KG1 (cell line): ENCODE data around the gene ABCC10.
"Not testable (repeated sequence)": the region's sequence is repeated elsewhere in the genome, so short reads cannot be mapped to it uniquely, and the experiment has no call there.

Source experiments
- DNase-seq: peaks from one replicate; lab custom pipeline; 2025; lab: John Stamatoyannopoulos, UW

ABCC10 gene

DNA sequence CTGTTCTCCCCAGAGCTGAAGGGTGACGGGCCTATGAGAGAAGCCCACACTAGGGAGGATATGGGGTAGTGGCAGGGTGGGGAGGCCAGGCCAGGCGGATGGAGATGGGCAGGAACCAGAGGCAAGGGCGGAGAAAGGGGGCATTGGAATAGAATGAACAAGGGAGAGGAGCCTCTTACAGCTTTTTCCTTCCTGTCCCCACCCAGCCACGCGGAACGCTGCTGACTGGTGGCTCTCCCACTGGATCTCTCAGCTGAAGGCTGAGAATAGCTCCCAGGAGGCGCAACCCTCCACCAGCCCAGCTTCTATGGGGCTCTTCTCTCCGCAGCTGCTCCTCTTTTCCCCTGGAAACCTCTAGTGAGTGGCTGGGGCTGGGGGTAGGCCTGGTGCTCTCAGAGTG, 17.2 kb downstream of the ABCC10 start:
- no peak for DNase-seq

DNA sequence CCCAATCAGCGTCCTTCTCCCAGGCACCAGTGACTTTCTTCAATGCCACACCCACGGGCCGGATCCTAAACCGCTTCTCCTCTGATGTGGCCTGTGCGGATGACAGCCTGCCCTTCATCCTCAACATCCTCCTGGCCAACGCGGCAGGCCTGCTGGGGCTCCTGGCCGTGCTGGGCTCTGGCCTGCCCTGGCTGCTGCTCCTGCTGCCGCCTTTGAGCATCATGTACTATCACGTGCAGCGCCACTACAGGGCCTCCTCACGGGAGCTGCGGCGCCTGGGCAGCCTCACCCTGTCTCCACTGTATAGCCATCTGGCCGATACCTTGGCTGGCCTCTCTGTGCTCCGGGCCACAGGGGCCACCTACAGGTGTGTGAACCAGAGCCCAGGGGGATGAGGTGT, 18.2 kb downstream of the ABCC10 start:
- no peak for DNase-seq

DNA sequence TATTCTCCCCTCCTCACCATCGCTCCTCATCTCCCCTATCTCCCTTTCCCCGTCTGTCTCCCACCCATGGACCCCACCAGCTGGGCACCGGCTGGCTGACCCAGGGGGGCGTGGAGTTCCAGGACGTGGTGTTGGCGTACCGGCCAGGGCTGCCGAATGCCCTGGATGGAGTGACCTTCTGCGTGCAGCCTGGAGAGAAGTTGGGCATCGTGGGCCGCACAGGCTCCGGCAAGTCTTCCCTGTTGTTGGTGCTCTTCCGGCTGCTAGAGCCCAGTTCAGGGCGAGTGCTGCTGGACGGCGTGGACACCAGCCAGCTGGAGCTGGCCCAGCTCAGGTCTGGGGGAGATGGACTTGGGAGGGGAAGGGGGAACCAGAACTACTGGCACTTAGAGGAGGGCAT, 20.3 kb downstream of the ABCC10 start:
- no peak for DNase-seq

DNA sequence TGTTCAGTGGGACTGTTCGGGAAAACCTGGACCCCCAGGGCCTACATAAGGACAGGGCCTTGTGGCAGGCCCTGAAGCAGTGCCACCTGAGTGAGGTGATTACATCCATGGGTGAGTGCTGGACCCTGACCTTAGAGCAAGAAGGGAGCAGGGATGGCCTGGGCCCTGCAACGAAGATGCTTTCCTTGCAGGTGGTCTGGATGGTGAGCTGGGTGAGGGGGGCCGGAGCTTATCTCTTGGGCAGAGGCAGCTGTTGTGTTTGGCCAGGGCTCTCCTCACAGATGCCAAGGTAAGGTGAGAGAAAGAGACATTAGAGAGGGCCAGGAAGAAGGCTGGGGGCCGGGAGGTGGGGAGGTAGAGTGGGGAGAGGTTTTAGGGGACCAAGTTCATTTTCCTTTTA, 21.6 kb downstream of the ABCC10 start:
- no peak for DNase-seq

DNA sequence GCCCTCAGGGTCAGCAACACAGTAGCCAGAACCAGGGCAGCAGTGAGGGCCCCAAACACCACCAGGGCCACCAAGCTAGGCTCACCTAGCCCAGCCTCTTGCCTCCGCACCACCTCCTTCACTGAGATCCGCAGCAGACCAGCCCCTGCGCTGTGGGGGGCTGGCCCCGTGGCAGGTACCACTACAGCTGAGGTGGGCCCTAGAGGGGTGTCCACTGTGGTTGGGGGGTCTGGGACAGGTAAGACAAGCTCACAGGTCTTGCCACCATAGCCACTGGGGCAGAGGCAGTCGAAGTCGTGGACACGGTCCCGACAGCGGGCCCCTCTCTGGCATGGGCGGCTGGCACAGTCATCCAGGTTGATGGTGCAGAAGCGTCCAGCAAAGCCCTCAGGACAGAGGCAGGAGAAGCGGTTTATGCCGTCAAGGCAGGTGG, 23.4 kb downstream of the ABCC10 start:
- DNase-seq: no peak

DNA sequence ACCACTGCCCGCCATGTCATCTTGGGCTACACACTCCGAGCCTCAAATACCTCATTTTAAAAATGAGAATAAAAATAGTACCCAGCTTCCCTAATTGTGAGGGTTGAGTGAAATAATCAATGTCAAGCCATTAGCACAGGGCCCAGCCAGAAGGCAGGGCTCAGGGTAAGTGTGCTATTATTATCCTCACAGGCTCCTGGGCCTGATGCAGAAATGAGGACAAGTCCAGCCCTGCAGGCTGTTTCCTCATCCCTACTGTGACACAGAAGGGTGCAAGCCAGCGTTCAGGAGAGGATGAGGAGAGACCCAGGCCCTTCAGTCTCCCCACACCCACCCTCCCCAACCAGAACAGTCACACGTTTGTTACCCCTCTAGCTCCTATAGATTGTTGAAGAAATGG, 24.0 kb downstream of the ABCC10 start:
- DNase-seq: no peak

DNA sequence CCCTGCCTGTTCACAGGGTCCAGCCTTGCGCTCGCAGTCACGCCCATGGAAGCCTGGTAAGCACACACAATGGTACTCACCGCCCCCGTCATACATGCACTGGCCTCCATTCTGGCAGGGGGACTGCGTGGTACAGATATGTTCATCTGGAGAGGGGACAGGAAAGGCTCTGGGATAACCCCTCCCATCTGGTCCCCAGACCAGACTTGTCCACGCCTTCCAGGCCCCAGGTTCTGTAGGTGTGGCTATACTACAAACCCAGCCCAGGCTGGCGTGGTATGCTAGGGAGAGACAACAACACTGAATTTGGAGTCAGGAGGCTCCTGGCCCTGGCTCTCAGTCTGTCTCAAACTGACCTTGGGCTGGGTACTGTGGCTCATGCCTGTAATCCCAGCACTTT, 24.6 kb downstream of the ABCC10 start:
- DNase-seq: no peak

DNA sequence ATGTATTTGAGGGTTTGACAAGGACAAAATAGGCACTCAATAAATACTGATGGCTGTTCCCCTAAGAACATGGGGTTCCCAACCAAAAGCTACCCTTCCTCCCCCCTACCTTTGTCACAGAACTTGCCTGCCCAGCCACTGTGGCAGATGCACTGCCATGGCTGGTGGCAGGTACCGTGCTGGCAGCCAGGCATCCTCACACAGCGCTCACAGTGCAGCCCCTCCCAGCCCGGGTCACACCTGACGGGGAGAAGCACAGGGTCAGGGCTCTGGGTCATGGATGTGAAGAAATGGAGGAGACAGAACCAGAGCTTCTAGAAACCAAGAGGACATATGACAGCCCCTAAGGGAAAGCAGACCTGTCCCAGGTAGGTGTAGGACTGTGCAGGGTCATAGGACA, 25.6 kb downstream of the ABCC10 start:
- no peak for DNase-seq

DNA sequence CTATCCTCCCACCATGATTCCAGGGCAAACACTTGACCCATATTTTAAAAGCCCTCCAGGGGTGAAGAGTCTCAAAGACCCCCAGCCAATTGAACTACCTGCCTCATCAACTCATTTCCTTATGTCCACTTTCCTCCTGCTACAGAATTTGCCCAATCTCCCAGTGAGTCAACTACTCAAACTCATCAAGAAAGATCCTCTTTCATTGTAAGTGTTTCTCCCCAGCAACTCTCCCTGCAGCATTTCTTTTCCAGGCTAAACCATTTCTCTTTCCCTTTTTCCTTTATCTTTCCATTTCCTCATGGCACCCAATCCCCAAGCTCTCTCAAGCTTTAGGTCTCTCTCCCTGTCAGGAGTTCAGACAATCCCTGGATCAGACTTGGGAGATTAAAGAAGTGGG, 26.5 kb downstream of the ABCC10 start:
- no peak for DNase-seq

DNA sequence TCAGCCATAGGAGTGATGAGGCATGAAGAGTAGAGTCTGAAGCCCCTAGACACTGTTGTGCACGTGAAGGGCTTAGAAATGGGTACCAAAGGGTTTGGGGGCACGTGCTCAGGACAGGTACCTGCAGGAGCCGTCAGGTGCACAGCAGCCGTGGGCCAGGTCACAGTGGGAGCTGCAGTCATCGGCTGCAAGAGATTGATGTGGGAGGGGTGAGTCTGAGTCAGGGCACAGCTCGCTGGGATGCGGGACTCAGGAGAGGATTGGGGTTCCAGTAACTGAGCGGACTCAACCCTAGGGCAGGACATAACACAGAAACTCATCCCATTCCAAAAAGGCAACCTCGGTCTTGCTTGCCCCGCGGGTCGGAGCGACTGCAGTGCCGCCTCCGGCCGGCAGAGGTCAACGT, 27.0 kb downstream of the ABCC10 start:
- no peak for DNase-seq

DNA sequence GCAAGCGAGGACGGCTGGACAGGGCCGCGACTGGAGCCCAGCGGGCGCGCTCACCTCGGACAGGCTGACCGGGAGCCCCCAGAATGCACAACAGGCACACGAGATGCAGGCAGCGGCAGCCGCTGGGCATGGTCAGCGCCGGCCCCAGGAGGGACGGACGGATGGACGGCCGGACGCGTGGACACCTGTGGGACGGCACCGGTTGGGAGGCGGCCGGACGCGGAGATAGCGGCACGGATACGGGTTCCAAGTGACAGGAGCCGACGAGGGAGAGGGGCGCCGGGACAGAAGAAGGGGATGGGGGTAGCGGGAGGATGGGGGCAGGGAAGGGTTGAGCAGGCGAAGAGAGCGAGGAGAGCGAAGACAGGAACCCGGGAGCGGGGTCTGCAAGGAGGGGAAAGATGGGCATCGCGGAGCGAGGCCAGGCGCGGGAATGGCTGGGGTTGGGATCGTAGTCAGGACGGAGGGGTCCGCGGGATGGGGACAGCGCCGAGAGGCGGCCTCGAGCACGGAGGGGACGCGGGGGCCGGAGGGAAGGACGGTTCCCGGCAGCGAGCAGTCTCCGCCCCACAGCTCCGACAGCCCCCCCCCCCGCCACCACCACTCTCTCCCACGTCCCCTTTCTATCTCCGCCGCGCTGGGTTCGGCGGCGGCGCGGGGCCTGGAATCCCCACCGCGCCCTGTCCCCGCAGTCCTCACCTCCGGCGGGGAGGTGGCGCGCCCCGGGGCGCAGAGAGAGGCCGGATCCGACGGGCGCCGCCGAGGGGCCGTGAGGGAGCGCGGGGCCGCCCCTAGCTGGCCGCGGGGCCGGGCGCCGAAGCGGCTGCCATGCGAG, 27.6 kb downstream of the ABCC10 start:
- no peak for DNase-seq

DNA sequence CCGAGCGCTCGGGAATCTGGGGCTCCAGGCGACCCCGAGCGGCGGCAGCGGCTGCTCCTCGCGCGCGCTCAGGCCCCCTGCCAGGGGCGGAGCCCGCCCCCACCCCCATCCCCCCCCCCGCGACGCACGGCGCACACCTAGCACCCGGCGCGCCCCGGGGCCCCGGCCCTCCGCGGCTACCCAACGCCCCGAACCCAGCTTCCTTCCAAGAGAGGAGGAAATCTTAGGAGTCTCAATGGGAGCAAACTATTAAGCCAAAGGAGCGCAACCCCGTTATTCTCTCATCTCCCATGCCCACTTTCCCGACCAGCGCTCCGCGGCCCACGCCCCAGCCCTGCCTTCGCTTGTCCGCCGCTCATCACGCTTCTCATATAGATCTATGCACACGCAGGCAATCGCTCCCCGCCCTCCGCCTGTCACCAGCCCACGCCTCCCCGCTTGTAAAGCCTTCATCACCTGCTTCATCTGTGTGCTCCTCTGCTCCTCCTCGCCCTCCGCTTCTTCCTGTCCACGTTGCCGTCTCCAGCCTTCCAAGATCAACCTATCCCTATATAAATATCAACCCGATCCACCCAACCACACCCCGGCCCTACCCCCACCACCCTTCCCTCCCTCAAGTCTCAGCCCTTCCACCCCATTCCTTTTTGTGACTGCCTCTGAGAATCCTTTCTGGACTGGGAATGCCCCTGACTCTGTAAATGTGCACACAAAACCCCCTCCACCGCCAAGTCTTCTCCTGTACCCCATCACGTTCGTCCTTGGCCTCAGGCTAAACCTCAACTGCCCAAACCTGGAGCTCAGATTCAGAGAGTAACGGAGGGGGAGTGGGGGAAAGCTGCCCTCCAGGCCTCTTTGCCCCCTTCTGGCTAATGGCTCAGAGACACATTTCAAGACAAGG, 28.4 kb downstream of the ABCC10 start, which contains the start of gene DLK2:
TSS of gene DLK2 (minus strand) at position 18 of the 898 bp plus-strand sequence. CDS start 723 bp downstream, outside the sequence.
- peak; percentile 33 for DNase-seq

DNA sequence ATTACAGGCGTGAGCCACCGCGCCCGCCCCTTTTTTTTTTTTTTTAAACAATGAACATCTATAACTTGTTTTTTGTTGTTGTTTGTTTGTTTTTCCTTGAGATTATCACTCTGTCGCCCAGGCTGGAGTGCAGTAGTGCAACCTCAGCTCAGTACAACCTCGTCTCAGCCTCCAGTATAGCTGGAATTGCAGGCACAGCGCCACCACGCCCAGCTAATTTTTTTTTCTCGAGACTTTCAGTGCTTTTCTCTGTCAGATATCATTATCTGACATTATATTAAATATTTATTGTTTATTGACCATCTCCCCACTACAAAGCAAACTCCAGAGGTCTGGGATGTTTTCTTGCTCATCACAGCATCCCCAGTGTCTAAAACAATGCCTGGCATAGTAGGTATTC, 30.3 kb downstream of the ABCC10 start:
- no peak for DNase-seq

DNA sequence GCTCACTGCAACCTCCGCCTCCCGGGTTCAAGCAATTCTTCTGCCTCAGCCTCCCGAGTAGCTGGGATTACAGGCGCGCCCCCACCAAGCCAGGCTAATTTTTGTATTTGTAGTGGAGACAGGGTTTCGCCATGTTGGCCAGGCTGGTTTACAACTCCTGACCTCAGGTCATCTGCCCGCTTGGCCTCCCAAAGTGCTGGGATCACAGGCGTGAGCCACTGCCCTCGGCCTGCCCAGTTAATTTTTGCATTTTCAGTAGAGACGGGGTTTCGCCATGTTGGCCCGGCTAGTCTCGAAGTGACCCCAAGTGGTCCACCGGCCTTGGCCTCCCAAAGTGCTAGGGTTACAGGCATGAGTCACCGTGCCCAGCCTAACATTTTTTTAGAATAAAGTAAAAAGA, 30.8 kb downstream of the ABCC10 start:
- not testable (repeated sequence) for DNase-seq

DNA sequence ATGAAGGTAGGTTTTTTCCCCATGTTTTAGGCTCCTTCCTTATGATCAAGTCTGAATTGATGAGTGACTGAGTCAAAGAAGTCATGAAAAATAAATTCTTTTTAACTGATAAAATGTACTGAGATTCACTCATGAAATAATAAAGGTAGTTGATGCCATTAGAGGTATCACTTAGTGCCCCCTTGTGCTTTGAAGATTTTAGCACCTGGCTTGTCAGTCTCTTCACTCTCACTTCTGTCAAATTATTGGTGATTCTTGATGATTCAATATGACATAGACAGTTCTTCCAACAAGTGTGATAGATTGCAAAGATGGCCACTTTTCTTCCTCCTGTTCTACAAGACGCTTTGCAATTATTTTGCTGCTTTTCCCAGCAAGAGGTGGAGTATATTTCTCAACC, 32.2 kb downstream of the ABCC10 start:
- no peak for DNase-seq

DNA sequence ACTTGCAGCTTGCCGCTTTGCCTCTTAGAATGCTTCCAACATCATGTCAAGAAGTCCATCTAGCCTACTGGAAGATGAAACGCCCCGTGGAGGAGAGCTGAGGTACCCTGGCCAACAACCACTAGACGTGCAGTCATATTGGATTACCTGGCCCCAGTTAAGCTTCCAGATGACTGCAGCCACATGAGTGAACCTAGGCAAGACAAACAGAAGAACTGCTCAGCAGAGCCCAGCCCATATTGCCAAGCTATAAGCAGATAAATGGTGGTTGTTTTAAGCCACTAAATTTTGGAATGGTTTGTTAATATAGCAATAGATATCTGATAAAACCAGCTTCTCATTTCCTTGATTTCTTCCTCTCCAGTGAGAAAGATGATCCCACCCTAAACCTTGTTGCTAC, 32.7 kb downstream of the ABCC10 start:
- DNase-seq: no peak

DNA sequence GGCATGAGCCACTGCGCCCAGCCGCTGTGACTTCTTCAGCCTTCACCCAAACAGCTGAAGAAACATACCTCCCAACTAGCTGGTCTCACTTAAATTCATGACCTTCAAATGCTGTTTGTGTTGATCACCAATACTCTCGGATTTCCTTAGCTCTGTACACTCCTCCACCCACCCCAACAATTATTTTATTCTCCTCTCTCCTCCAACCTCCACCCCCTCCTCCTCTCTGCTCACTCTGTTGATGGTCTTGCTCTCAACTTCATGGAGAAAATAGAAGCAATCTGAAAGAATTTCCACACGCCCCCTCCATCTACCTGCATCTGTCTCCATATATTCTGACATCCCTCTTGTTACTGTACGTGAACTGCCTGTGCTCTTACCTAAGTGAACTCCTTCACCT, 34.6 kb downstream of the ABCC10 start:
- DNase-seq: no peak

DNA sequence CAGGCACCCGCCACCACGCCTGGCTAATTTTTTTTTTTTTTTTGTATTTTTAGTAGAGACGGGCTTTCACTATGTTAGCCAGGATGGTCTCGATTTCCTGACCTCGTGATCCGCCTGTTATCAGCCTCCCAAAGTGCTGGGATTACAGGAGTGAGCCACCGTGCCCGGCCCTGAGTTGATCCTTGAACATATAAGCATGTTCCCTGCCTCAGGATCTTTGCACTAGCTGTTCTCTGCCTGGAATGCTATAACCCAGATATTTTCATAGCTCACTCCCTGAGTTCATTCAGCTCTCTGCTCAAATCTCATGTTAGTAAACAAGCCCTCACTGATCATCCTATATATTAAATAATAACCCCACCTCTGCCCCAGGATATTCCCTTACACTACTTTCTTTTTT, 37.0 kb downstream of the ABCC10 start:
- no peak for DNase-seq

DNA sequence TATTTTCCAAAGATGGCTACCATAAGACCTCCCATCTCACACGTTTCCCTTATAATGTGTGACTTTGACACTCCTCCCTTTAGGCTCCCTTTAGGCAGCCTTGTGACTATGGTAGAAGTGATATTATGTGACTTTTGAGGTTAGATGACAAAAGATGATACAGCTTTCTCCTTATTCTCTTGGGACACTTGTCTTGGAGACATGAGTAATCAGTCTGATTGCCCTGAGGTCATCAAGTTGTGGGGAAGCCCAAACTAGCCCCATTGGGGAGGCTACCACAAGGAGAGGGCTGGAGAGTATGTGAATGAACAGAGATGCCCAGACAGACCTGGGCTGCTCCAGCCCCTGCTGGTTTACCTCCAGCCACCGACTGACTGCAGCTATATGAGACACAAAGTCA, 38.6 kb downstream of the ABCC10 start:
- no peak for DNase-seq

DNA sequence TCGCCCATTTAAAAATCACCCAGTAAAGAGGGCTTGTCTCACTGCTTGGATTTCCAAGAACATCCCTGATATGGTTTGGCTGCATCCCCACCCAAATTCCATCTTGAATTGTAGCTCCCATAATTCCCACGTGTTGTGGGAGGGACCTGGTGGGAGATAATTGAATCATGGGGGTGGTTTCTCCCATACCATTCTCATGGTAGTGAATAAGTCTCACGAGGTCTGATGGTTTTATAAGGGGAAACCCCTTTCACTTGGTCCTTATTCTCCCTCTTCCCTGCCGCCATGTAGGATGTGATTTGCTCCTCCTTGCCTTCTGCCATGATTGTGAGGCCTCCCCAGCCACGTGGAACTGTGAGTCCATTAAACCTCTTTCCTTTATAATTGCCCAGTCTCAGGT, 39.9 kb downstream of the ABCC10 start:
- not testable (repeated sequence) for DNase-seq

DNA sequence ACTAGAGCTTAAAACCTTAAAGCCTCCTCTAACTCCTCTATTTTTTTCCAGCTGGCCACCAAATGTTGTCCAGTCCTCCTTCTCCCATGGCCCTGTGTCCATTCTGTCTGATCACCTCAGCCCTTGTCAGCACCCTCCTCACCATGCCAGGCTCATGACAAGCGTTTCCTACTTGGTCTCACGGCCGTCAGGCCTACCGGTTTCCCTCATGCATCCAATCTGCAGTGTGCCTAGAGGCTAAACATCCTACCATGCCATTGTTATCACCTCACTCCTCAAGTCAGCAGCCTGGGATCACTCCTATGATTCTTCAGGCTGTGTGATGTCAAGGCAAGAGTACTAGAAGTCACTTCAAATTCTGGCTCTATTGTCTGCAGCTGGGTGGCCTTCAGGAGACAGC, 40.4 kb downstream of the ABCC10 start:
- no peak for DNase-seq

DNA sequence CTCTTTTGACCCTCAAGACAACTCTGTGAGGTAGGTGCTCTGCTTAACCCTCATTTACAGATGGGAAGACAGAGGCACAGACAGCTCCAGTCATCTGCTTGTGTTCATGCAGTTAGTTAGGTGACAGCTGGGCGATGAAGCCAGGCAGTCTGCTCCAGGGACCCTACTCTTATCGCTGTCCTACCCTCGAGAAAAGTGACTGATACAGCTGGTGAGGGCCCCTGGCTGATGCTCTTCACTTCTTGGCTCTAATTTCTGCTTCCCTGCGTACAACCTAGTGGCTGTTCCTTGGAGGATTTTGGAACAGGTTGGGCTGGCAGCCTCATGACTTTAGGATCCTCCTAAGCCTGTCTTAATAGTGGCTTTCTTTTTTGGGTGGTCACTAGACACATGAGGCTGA, 40.9 kb downstream of the ABCC10 start:
- DNase-seq: no peak
